Muscle of leg (tissue), 16 donors: Measurements from ENCODE around the gene DUOXA1. TPM values are rescaled to one million over a fixed set of nuclear protein-coding genes. Genes with fewer than 3 reads are reported as not detected.
A peak's percentile ranks its signal among the peaks of the same experiment; 100 is the strongest.

ENCODE experiments used
- DNase-seq: peaks from one replicate; pipeline ENCODE4 v3.0.0; 2013
- H3K27ac ChIP-seq: one replicate; pipeline ENCODE4 v1.5.1; 2013; ENCODE audit warnings: mild to moderate bottlenecking, low read length, control low read depth
- H3K27me3 ChIP-seq: one replicate; pipeline ENCODE4 v1.6.1; 2013; ENCODE audit warnings: low read length; ENCODE audit not compliant: control insufficient read depth, insufficient read depth
- H3K36me3 ChIP-seq: one replicate; pipeline ENCODE4 v1.6.1; 2013; ENCODE audit warnings: low read length; ENCODE audit not compliant: control insufficient read depth, insufficient read depth
- H3K4me1 ChIP-seq: one replicate; pipeline ENCODE4 v1.6.1; 2013; ENCODE audit warnings: low read length; ENCODE audit not compliant: control insufficient read depth, insufficient read depth
- H3K4me3 ChIP-seq: one replicate; pipeline ENCODE4 v1.5.1; 2013; ENCODE audit warnings: low read length, control low read depth
- H3K9me3 ChIP-seq: replicated peaks from 2 replicates; pipeline ENCODE4 v1.6.1; 2013; ENCODE audit warnings: low read depth, low read length; ENCODE audit not compliant: control insufficient read depth
- WGBS: methylation state at CpG from one replicate; pipeline ENCODE4 v1.1.5; 2013; ENCODE audit warnings: missing lambda C conversion rate; ENCODE audit not compliant: insufficient coverage; 5-methylcytosine and 5-hydroxymethylcytosine counted together
- long read RNA-seq, 11 donors: transcript quantifications; one replicate each; lab custom pipeline, GENCODE V29; 2026
- polyA plus RNA-seq, 8 donors: library from polyadenylated mRNA; unstranded; fragments of 120-200 nt; gene quantifications; one replicate each; pipeline versions ENCODE4 v1.2.1 to v1.2.3, GENCODE V29; 2013; ENCODE audit warnings: inconsistent platforms in 1 of 8, low replicate concordance in 1 of 8; ENCODE audit not compliant: insufficient read length in 8 of 8, insufficient read depth in 1 of 8
- total RNA-seq: library from RNA; stranded (reverse); fragments of 120-200 nt; gene quantifications from one replicate; pipeline ENCODE4 v1.2.4, GENCODE V29; 2013

DUOXA1 gene
- 0.18 TPM for total RNA-seq
- polyA plus RNA-seq = 1 to 10 TPM in 1 of 8 donors, under 1 TPM in 4, not detected in 3; 0.10 to 2.4 (median 0.39) TPM
- long read RNA-seq, donor 1 = 0 reads
- long read RNA-seq, donor 2 = 0 reads
- long read RNA-seq, donor 3 = 0 reads
- long read RNA-seq, donor 4 = 0 reads
- long read RNA-seq, donor 5 = 0 reads
- long read RNA-seq, donor 6 = 0 reads
- long read RNA-seq, donor 7 = 0 reads
- long read RNA-seq, donor 8 = 0 reads
- long read RNA-seq, donor 9 = 0 reads
- long read RNA-seq, donor 10 = 0 reads
- long read RNA-seq, donor 11 = 0 reads

- peaks cover 73% of the 10 kb centered on the region for H3K27me3 ChIP-seq
- H3K4me1 ChIP-seq = peaks cover 8% of the 10 kb centered on the region
- under 1% methylated on average over 39 of the region's 46 CpGs for WGBS
- H3K36me3 ChIP-seq = no peaks in the 10 kb centered on the region
- no peak for DNase-seq
- peak within 1 kb of the TSS; percentile 17 for H3K4me3 ChIP-seq
- no peaks in the 10 kb centered on the region for H3K9me3 ChIP-seq
- H3K27ac ChIP-seq = no peak within 1 kb of the TSS
These were observed at the start of gene DUOXA1, which contains the start of gene DUOX1 for GRCh38 chr15:45129651-45130129. Gene DUOXA1, minus strand, starts transcription at chr15:45129879. Its CDS starts 6,865 bp downstream, at chr15:45123014. Gene DUOX1, plus strand, starts transcription at chr15:45129994. Its CDS starts 1,973 bp downstream, at chr15:45131967.

- no peak for DNase-seq
- Histone ChIP-seq H3K9me3 (no peaks in the 10 kb centered on the region), H3K27ac (no peak overlapping the region), H3K4me3 (no peak overlapping the region), H3K36me3 (peaks cover 28% of the 10 kb centered on the region), H3K4me1 (peaks cover 14% of the 10 kb centered on the region), H3K27me3 (no peaks in the 10 kb centered on the region)
- 88% methylated on average over 3 of the region's 3 CpGs for WGBS
These were observed 47.6 kb upstream of the DUOXA1 start for GRCh38 chr15:45177285-45177684.

- no peak for DNase-seq
- no peaks in the 10 kb centered on the region for H3K9me3 ChIP-seq
- no peak overlapping the region for H3K4me3 ChIP-seq
- H3K27me3 ChIP-seq = no peaks in the 10 kb centered on the region
- H3K36me3 ChIP-seq = peaks cover 35% of the 10 kb centered on the region
- WGBS = no CpG with 5 or more reads among the region's 2 CpGs
- peaks cover 3% of the 10 kb centered on the region for H3K4me1 ChIP-seq
- no peak overlapping the region for H3K27ac ChIP-seq
These were observed 44.9 kb upstream of the DUOXA1 start for GRCh38 chr15:45174577-45174976.

- no peak for DNase-seq
- 86% methylated on average over 2 of the region's 6 CpGs for WGBS
- H3K4me3 ChIP-seq = no peak overlapping the region
- no peaks in the 10 kb centered on the region for H3K27me3 ChIP-seq
- no peaks in the 10 kb centered on the region for H3K9me3 ChIP-seq
- peaks cover 3% of the 10 kb centered on the region for H3K4me1 ChIP-seq
- H3K27ac ChIP-seq = no peak overlapping the region
- H3K36me3 ChIP-seq = peaks cover 35% of the 10 kb centered on the region
These were observed 44.4 kb upstream of the DUOXA1 start for GRCh38 chr15:45174069-45174468.

GRCh38 chr15:45171912-45172311, 42.2 kb upstream of the DUOXA1 start:
- Histone ChIP-seq H3K9me3 (no peaks in the 10 kb centered on the region), H3K27me3 (no peaks in the 10 kb centered on the region), H3K4me1 (peaks cover 13% of the 10 kb centered on the region), H3K36me3 (peaks cover 29% of the 10 kb centered on the region), H3K4me3 (no peak overlapping the region), H3K27ac (no peak overlapping the region)
- DNase-seq = no peak
- WGBS = 93% methylated on average over 7 of the region's 12 CpGs

GRCh38 chr15:45169608-45170480, 40.2 kb upstream of the DUOXA1 start:
- H3K27ac ChIP-seq = no peak overlapping the region
- WGBS = 47% methylated on average over 3 of the region's 4 CpGs

GRCh38 chr15:45168751-45169551, 39.3 kb upstream of the DUOXA1 start:
- WGBS = 68% methylated on average over 3 of the region's 9 CpGs
- peaks cover 14% of the 10 kb centered on the region for H3K36me3 ChIP-seq
- no peaks in the 10 kb centered on the region for H3K9me3 ChIP-seq
- H3K4me1 ChIP-seq = peaks cover 22% of the 10 kb centered on the region
- DNase-seq = no peak
- H3K27me3 ChIP-seq = no peaks in the 10 kb centered on the region
- no peak overlapping the region for H3K4me3 ChIP-seq
- peak overlapping the region; percentile 7 for H3K27ac ChIP-seq

More at GRCh38 chr15:45169608-45170480, 40.2 kb upstream of the DUOXA1 start:
- Histone ChIP-seq H3K36me3 (peaks cover 17% of the 10 kb centered on the region), H3K9me3 (no peaks in the 10 kb centered on the region), H3K4me1 (peaks cover 25% of the 10 kb centered on the region), H3K27me3 (no peaks in the 10 kb centered on the region), H3K4me3 (no peak overlapping the region)
- DNase-seq = no peak

- no peaks in the 10 kb centered on the region for H3K9me3 ChIP-seq
- no peak overlapping the region for H3K27ac ChIP-seq
- H3K4me1 ChIP-seq = peaks cover 24% of the 10 kb centered on the region
- 90% methylated on average over 2 of the region's 4 CpGs for WGBS
- H3K36me3 ChIP-seq = peaks cover 12% of the 10 kb centered on the region
- no peaks in the 10 kb centered on the region for H3K27me3 ChIP-seq
- no peak for DNase-seq
- H3K4me3 ChIP-seq = no peak overlapping the region
These were observed 38.6 kb upstream of the DUOXA1 start for GRCh38 chr15:45168286-45168685.

- Histone ChIP-seq H3K4me1 (peaks cover 29% of the 10 kb centered on the region), H3K4me3 (peak overlapping the region; percentile 69), H3K9me3 (no peaks in the 10 kb centered on the region), H3K36me3 (peaks cover 8% of the 10 kb centered on the region), H3K27ac (peak overlapping the region; percentile 97), H3K27me3 (no peaks in the 10 kb centered on the region)
- WGBS = 92% methylated on average over 3 of the region's 9 CpGs
- DNase-seq = no peak
These were observed 38.0 kb upstream of the DUOXA1 start for GRCh38 chr15:45167631-45168205.
